Panc1 (cell line): ENCODE results near the gene OVAAL.

Experiments
- CTCF ChIP-seq: fragments of 450-650 bp; IDR thresholded peaks from 2 replicates; pipeline ENCODE4 v1.5.1; 2017; ENCODE audit warnings: mild to moderate bottlenecking
- POLR2AphosphoS5 ChIP-seq: IDR thresholded peaks from 2 replicates; pipeline ENCODE4 v1.6.1; 2012; ENCODE audit warnings: mild to moderate bottlenecking, low read depth, low read length, moderate library complexity
- SIN3A ChIP-seq: IDR thresholded peaks from 2 replicates; pipeline ENCODE4 v1.6.1; 2012; ENCODE audit warnings: low read depth, mild to moderate bottlenecking, low read length, moderate library complexity, borderline replicate concordance; ENCODE audit not compliant: insufficient read depth

DNA sequence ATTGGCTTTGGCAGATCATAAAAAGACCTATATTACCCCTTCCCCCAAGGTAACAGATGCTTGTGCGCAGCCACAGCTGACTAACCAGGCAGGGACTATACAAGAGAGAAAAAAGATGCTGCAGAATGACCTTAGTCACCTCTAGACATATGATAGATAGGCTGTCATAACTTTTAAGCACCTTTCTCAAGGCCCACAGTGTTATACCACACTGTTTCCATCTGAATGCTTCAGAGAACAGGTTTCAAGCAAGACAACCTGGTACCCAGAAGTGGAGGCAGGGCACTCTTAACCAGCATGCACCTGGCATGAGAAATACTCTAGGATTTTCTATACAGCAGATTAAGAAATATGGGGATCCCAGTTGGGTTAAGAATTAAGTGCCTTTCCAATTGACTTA, 12.8 kb upstream of the OVAAL start:
- TF ChIP-seq POLR2AphosphoS5 (no peak), CTCF (no peak), SIN3A (no peak)
